Fibroblast of skin of abdomen (primary cell): ENCODE results near the gene ZFYVE28.
"Not testable (repeated sequence)": the region's sequence is repeated elsewhere in the genome, so short reads cannot be mapped to it uniquely, and the experiment has no call there.

Source experiments
- DNase-seq: peaks from one replicate; pipeline ENCODE4 v3.0.0-alpha.2; 2013

Gene ZFYVE28

GRCh38 chr4:2446656-2447564 is 28.5 kb upstream of the ZFYVE28 start:
- DNase-seq = no peak

- DNase-seq = no peak
Observed at GRCh38 chr4:2445571-2445970, 27.1 kb upstream of the ZFYVE28 start.

- no peak for DNase-seq
Observed at GRCh38 chr4:2445130-2445529, 26.7 kb upstream of the ZFYVE28 start.

- no peak for DNase-seq
Observed at GRCh38 chr4:2443956-2444740, 25.7 kb upstream of the ZFYVE28 start.

GRCh38 chr4:2443061-2443730 is 24.8 kb upstream of the ZFYVE28 start:
- DNase-seq = no peak

GRCh38 chr4:2442175-2442993 is 23.9 kb upstream of the ZFYVE28 start:
- no peak for DNase-seq

GRCh38 chr4:2441393-2442174 is 23.1 kb upstream of the ZFYVE28 start:
- peak; percentile 36 for DNase-seq

GRCh38 chr4:2438822-2439718 is 20.6 kb upstream of the ZFYVE28 start:
- no peak for DNase-seq

GRCh38 chr4:2437475-2438215 is 19.2 kb upstream of the ZFYVE28 start:
- no peak for DNase-seq

- no peak for DNase-seq
Observed at GRCh38 chr4:2436761-2437474, 18.5 kb upstream of the ZFYVE28 start.

GRCh38 chr4:2436301-2436700 is 17.9 kb upstream of the ZFYVE28 start:
- peak; percentile 17 for DNase-seq

GRCh38 chr4:2434420-2434819 is 16.0 kb upstream of the ZFYVE28 start:
- no peak for DNase-seq

GRCh38 chr4:2433609-2434350 is 15.3 kb upstream of the ZFYVE28 start:
- no peak for DNase-seq

GRCh38 chr4:2432991-2433530 is 14.6 kb upstream of the ZFYVE28 start:
- peak; percentile 18 for DNase-seq

GRCh38 chr4:2432004-2432403 is 13.6 kb upstream of the ZFYVE28 start:
- no peak for DNase-seq

GRCh38 chr4:2429945-2430757 is 11.7 kb upstream of the ZFYVE28 start:
- DNase-seq = not testable (repeated sequence)
